ENCODE data around the gene VSX1.

VSX1 gene

GRCh38 chr20:25088267-25088666, 6.3 kb upstream of the VSX1 start:
- DNase-seq (ENCODE audit: extremely low spot score, insufficient read length, low read depth) (no peak), FAIRE-seq (no peak)

GRCh38 chr20:25087186-25087929, 5.4 kb upstream of the VSX1 start:
- no peak for FAIRE-seq
- DNase-seq (ENCODE audit: extremely low spot score, insufficient read length, low read depth), result no peak

GRCh38 chr20:25085756-25086495, 4.0 kb upstream of the VSX1 start:
- FAIRE-seq (no peak), DNase-seq (ENCODE audit: extremely low spot score, insufficient read length, low read depth) (no peak)

- DNase-seq (ENCODE audit: extremely low spot score, insufficient read length, low read depth), result no peak
- no peak for FAIRE-seq
Measured at GRCh38 chr20:25084626-25085187, 2.8 kb upstream of the VSX1 start.

- no peak for FAIRE-seq
- no peak for DNase-seq (ENCODE audit: extremely low spot score, insufficient read length, low read depth)
Measured at GRCh38 chr20:25083773-25084625, 2.1 kb upstream of the VSX1 start.

- FAIRE-seq, result no peak
- no peak for DNase-seq (ENCODE audit: extremely low spot score, insufficient read length, low read depth)
Measured at GRCh38 chr20:25083141-25083772, 1.3 kb upstream of the VSX1 start.

GRCh38 chr20:25082498-25082873, 545 bp upstream of the VSX1 start:
- DNase-seq (ENCODE audit: extremely low spot score, insufficient read length, low read depth) (no peak), FAIRE-seq (no peak)

- DNase-seq (ENCODE audit: extremely low spot score, insufficient read length, low read depth) (no peak), FAIRE-seq (no peak)
Measured at GRCh38 chr20:25081065-25081729, 744 bp downstream of the VSX1 start.

GRCh38 chr20:25079171-25079570, 2.8 kb downstream of the VSX1 start:
- DNase-seq (ENCODE audit: extremely low spot score, insufficient read length, low read depth), result no peak
- FAIRE-seq, result no peak

- FAIRE-seq, result no peak
Measured at GRCh38 chr20:25078662-25079061, 3.3 kb downstream of the VSX1 start.

GRCh38 chr20:25077610-25078169, 4.3 kb downstream of the VSX1 start:
- no peak for DNase-seq (ENCODE audit: extremely low spot score, insufficient read length, low read depth)
- no peak for FAIRE-seq

More at GRCh38 chr20:25078662-25079061, 3.3 kb downstream of the VSX1 start:
- no peak for DNase-seq (ENCODE audit: extremely low spot score, insufficient read length, low read depth)

GRCh38 chr20:25076731-25077609, 5.0 kb downstream of the VSX1 start:
- DNase-seq (ENCODE audit: extremely low spot score, insufficient read length, low read depth) (no peak), FAIRE-seq (no peak)

- DNase-seq (ENCODE audit: extremely low spot score, insufficient read length, low read depth) (no peak), FAIRE-seq (no peak)
Measured at GRCh38 chr20:25076201-25076600, 5.7 kb downstream of the VSX1 start.

- FAIRE-seq (no peak), DNase-seq (ENCODE audit: extremely low spot score, insufficient read length, low read depth) (no peak)
Measured at GRCh38 chr20:25073544-25073943, 8.4 kb downstream of the VSX1 start.

- DNase-seq (ENCODE audit: extremely low spot score, insufficient read length, low read depth), result no peak
- no peak for FAIRE-seq
Measured at GRCh38 chr20:25072226-25072811, 9.6 kb downstream of the VSX1 start.

GRCh38 chr20:25071734-25072133, 10.2 kb downstream of the VSX1 start:
- FAIRE-seq, result no peak

GRCh38 chr20:25070821-25071473, 11.0 kb downstream of the VSX1 start:
- DNase-seq (ENCODE audit: extremely low spot score, insufficient read length, low read depth) (no peak), FAIRE-seq (no peak)

More at GRCh38 chr20:25071734-25072133, 10.2 kb downstream of the VSX1 start:
- no peak for DNase-seq (ENCODE audit: extremely low spot score, insufficient read length, low read depth)
